Measurements from ENCODE around the gene ZIC5. TPM values are rescaled to one million over a fixed set of nuclear protein-coding genes. Genes with fewer than 3 reads are reported as not detected.

The ZIC5 gene
- polyA plus RNA-seq, 2 of the 4 experiments (the other 2 are of a cell fraction), result 2.8 to 3.1 TPM

GRCh38 chr13:99956473-99957349 lies 14.9 kb downstream of the ZIC5 start:
- CTCF ChIA-PET, result interaction anchor here (2.0 kb wide), 1 partner anchor 41 kb away, joined by 7 read pairs; no protein-coding TSS in a partner anchor
- Histone ChIP-seq H3K9me3 (no peaks in the 10 kb centered on the region), H3K4me1 (no peaks in the 10 kb centered on the region), H3K4me2 (no peak overlapping the region), H3K27ac (no peak overlapping the region), H3K4me3 (no peak overlapping the region)
- TF ChIP-seq BHLHE40 (IDR thresholded peaks at IDR 0.05; ENCODE audit: low read depth, low read length), result no peak
- no peak for TF ChIP-seq CBX8 (IDR thresholded peaks at IDR 0.05)
- TF ChIP-seq ESRRA (IDR thresholded peaks at IDR 0.05; ENCODE audit: borderline replicate concordance, low read length), result no peak
- TF ChIP-seq RCOR1 (IDR thresholded peaks at IDR 0.05; ENCODE audit: low read depth, low read length), result no peak
- TF ChIP-seq RFX5 (IDR thresholded peaks at IDR 0.05), result no peak
- no peak for TF ChIP-seq RNF2 (IDR thresholded peaks at IDR 0.05; ENCODE audit: borderline replicate concordance, low read depth)
- no peak for TF ChIP-seq NFE2L2 (conservative IDR thresholded peaks at IDR 0.05; ENCODE audit: low read length)
- TF ChIP-seq TP53 (CRISPR knock-in tag; IDR thresholded peaks at IDR 0.05), result no peak
- 87% methylated on average over 47 of the region's 68 CpGs for WGBS (ENCODE audit: missing lambda C conversion rate)
- ATAC-seq (no peak), DNase-seq (ENCODE audit: low read depth in 1 of 2, low spot score in 1 of 2) (no peak), FAIRE-seq (no peak)
- POLR2A ChIA-PET, result no interaction called here

- Histone ChIP-seq H3K4me2 (no peak overlapping the region), H3K4me1 (no peaks in the 10 kb centered on the region), H3K27ac (no peak overlapping the region), H3K9me3 (no peaks in the 10 kb centered on the region), H3K4me3 (no peak overlapping the region)
- TF ChIP-seq FOXS1 (CRISPR knock-in tag; IDR thresholded peaks at IDR 0.05) (no peak), HOXB13 (CRISPR knock-in tag; IDR thresholded peaks at IDR 0.05; ENCODE audit: low read depth) (no peak), KDM1A (IDR thresholded peaks at IDR 0.05; ENCODE audit: low read depth) (no peak), ELK1 (IDR thresholded peaks at IDR 0.05; ENCODE audit: low read depth, low read length) (no peak), RCOR1 (IDR thresholded peaks at IDR 0.05; ENCODE audit: low read depth, low read length) (no peak)
- POLR2A ChIA-PET, result no interaction called here
- WGBS (ENCODE audit: missing lambda C conversion rate), result 91% methylated on average over 54 of the region's 57 CpGs
- DNase-seq (ENCODE audit: low read depth in 1 of 2, low spot score in 1 of 2) (no peak), ATAC-seq (no peak), FAIRE-seq (no peak)
- CTCF ChIA-PET, result interaction anchor here (1.4 to 2.0 kb wide), 2 partner anchors 40 to 298 kb away, joined by 3 to 7 read pairs; no protein-coding TSS in a partner anchor
These were observed 15.7 kb downstream of the ZIC5 start for GRCh38 chr13:99955747-99956472.

- ATAC-seq (0 out of 6 replicates have a peak, but pooled peaks of 1 of the 2 experiments have one; percentile 28), FAIRE-seq (no peak), DNase-seq (ENCODE audit: low read depth in 1 of 2, low spot score in 1 of 2) (no peak)
- ChIA-PET POLR2A (no interaction called here), CTCF (interaction anchor here (0.9 to 2.0 kb wide), 3 partner anchors 11 to 297 kb away, joined by 3 to 7 read pairs (median 3); no protein-coding TSS in a partner anchor)
- no peak overlapping the region for H3K27ac ChIP-seq
- H3K4me3 ChIP-seq, result no peak overlapping the region
- H3K9me3 ChIP-seq, result no peaks in the 10 kb centered on the region
- H3K4me2 ChIP-seq, result no peak overlapping the region
- TF ChIP-seq GATA3 (IDR thresholded peaks at IDR 0.05; ENCODE audit: borderline replicate concordance) (no peak), ZSCAN20 (CRISPR knock-in tag; IDR thresholded peaks at IDR 0.05) (no peak), SMC3 (IDR thresholded peaks at IDR 0.05) (no peak), MAZ (IDR thresholded peaks at IDR 0.05; ENCODE audit: borderline replicate concordance, low read depth, low read length) (no peak), KDM5A (IDR thresholded peaks at IDR 0.05) (no peak), FOSL2 (IDR thresholded peaks at IDR 0.05) (no peak), FOSL2 (CRISPR knock-in tag; IDR thresholded peaks at IDR 0.05) (no peak), ATOH8 (CRISPR knock-in tag; IDR thresholded peaks at IDR 0.05; ENCODE audit: low read depth) (no peak), NFE2L2 (conservative IDR thresholded peaks at IDR 0.05; ENCODE audit: low read length) (no peak)
- WGBS (ENCODE audit: missing lambda C conversion rate), result 80% methylated on average over 8 of the region's 21 CpGs
- no peaks in the 10 kb centered on the region for H3K4me1 ChIP-seq
These were observed 16.3 kb downstream of the ZIC5 start for GRCh38 chr13:99955107-99955746.
